NCI-H2171 treated with DMSO at 0.1 percent for 48 hours (cell line): Measurements from ENCODE around the gene SPDYE16.
"Not testable (repeated sequence)": the region's sequence is repeated elsewhere in the genome, so short reads cannot be mapped to it uniquely, and the experiment has no call there.

ENCODE experiments used
- DNase-seq: peaks from one replicate; lab custom pipeline; 2025; lab: John Stamatoyannopoulos, UW

The SPDYE16 gene

GRCh38 chr7:76549855-76550248 lies 6.8 kb upstream of the SPDYE16 start:
- not testable (repeated sequence) for DNase-seq

GRCh38 chr7:76549025-76549854 lies 6.1 kb upstream of the SPDYE16 start:
- DNase-seq: peak; percentile 90

DNA sequence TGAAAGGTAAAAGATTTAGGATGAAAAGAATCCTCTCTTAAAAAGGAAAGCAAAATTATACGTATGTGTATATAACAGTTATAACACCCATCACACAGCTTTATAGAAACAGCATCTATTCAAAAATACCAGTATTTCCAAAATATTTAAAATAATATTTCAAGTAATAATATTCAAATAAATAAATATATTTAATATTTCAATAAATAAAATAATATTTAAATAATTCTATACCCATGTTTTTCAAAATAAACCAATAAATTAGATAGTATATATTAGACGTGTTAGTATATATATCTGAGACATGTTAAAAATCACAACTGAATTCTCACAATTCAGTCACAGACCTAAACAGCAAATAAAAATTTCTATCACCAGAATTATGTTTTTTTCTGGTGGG lies 11.5 kb downstream of the SPDYE16 start:
- DNase-seq: not testable (repeated sequence)

- not testable (repeated sequence) for DNase-seq
Observed at GRCh38 chr7:76526183-76526582, 16.9 kb downstream of the SPDYE16 start.

- not testable (repeated sequence) for DNase-seq
Observed at GRCh38 chr7:76516932-76517331, 26.2 kb downstream of the SPDYE16 start.

DNA sequence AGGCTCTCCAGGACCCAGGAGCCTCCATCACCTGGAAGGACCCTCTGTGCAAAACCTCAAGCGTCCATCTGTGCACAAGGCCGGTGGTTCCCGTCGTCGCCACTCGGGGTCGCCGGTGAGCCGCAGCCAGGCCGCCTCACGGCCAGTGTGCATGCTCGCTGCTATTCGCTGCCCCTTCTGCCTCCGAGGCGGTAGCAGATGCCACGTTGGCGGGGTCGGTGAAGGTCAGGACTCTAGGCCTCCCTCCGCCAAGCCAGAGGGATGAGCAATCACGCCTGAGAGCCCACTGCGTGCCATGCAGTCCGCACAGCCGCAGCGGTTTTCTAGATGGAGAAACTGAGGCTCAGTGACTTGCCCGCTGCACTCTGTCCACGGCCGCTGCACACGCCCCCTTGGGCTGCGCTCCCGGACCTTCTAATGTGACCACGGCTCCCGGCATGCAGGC lies 27.1 kb downstream of the SPDYE16 start:
- no peak for DNase-seq

DNA sequence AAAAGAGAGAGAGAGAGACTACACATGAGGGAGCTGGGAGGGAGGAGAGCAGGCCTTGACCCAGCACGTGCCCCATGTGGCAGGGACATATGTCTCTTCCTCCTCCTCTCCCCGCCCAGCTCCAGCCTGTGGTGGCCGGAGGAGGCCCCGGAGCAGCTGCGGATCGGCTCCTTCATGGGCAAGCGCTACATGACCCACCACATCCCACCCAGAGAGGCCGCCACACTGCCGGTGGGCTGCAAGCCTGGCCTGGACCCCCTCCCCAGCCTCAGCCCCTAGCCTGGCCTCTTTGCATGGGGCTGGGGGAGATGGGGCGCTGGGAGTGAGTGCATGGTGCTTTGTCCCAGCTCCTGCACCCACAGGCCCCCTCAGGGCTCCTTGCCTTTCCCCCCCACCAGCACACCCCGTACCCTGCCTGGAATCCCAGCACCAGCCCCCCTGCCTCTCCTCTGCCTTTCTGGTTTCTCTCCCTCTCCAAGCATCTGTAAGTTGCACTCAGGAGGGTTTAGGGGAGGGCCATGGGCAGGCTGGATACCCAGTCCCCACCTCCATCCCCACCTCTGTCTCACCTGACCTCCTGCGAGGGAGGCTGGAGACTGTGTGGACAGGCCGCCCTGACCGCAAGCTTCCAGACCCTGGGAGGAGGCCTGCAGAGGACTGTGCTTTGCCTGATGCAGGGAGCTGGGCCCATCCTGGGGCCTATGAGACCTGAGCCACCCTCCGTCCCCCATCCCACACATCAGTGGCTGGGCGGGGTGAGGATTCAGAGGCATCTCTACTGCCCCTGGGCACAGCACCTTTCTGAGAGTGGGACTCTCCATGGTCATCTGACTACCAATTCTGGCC lies 27.9 kb downstream of the SPDYE16 start:
- no peak for DNase-seq

DNA sequence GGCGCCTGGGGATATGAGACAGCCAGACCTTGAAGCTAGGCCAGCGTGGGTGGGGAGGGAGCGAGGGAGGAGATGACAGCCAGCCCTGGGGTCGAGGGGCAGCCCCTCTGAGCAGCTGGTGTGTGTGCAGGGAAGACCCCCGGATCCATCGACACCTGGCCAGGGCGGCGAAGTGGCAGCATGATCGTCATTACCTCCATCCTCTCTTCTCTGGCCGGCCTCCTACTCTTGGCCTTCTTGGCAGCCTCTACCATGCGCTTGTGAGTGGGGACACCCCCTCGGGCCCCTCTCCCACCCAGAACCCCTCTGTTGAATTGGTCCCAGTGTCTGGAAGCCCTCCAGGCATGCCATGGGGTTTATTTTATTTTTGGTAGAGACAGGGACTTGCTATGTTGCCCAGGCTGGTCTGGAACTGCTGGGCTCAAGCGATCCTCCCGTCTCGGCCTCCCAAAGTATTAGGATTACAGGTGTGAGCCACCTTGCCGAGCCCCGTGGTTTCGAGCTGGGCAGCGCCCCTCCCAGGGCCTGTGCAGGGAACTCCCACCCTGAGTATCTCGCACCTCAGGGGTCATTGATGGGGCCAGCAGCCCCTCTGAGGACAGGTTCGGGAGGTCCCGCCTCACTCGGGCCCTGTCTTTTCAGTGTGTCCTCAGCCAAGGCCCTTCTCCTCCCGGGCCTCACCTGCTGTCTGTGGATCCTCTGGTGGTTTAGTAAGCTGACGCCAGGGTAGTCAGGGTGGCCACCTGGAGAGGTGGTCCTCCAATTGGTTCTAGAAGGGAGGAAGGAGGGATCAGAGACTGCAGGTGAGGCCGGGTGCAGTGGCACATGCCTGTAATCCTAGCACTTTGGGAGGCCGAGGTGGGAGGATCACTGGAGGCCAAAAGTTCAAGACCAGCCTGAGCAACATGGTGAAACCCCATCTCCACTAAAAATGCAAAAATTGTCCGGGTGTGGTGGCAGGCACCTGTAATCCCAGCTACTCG lies 29.0 kb downstream of the SPDYE16 start:
- DNase-seq: no peak

DNA sequence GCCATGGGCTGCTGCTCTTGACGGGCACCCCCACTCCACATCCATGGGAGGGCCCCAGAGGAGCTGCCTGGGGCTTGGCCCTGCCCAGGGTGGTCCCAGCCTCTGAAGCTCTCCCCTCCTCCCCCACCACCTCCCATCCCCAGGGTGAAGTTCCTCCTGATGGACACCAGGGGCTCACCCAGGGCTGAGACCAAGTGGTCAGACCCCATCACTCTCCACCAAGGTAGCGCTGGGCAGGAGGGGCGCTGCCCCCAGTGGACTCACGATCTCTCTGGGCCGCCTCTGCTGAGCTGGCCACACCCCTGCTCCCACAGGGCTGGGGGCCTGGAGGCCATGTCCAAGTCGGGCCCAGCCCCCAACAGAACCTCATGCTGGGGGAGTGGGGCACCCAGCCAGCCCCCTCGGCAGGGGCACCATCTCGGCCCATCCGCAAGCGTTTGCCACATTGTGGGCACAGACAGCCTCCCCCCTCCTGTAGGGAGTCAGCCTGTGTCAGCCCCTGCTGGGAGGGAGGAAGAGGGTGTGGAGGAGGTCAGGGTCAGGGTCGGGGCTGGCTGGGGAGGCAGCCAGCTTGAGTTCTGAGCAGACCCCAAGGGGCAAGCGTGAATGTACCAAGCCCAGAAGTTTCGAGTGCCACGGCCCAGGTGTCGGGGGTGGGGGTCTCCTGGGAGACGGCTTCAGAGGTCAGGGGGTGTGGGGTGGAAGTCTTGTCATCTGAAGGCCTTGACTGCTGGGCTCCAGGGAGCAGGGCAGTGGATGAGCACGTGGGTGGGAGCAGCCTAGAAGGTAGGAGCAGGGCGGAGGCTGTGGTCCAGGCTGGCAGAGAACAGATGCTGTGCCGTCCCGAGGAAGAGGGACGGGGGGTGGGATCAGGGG lies 29.9 kb downstream of the SPDYE16 start:
- no peak for DNase-seq

GRCh38 chr7:76511911-76512885 lies 30.9 kb downstream of the SPDYE16 start:
- DNase-seq: not testable (repeated sequence)

DNA sequence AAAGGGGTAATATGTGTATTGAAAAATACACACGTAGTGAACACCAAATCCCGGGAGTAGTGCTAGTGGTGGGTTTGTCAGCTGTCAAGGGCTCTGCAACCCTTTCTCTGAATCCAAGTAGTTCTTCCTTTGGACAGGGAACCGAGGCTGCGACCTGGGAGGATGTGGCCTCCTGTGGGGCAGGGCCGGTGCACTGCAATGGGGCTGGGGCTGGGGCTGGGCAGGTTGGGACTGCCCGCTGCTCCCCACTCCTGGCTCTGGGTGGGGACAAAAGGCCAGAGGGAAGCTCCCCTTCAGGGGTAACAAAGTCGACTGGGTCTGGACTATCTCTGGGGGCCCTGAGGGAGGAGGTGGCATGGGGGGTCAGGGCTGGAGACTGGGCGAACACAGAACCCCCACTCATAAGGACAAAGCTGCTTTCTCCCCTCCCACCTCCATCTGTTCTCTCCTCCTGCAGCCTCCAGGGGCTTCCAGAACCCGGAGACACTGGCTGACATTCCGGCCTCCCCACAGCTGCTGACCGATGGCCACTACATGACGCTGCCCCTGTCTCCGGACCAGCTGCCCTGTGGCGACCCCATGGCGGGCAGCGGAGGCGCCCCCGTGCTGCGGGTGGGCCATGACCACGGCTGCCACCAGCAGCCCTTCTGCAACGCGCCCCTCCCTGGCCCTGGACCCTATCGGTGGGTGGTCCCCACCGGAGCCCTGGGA lies 31.7 kb downstream of the SPDYE16 start:
- not testable (repeated sequence) for DNase-seq

- peak; percentile 27 for DNase-seq
Observed at GRCh38 chr7:76509931-76510877, 32.9 kb downstream of the SPDYE16 start, which contains the start of gene UPK3B. Gene UPK3B, plus strand, starts transcription at chr7:76510552. Its CDS starts 101 bp downstream, at chr7:76510653.

- DNase-seq: no peak
Observed at GRCh38 chr7:76507723-76508406, 35.2 kb downstream of the SPDYE16 start.

- not testable (repeated sequence) for DNase-seq
Observed at GRCh38 chr7:76506643-76507042, 36.5 kb downstream of the SPDYE16 start.

- peak; percentile 55 for DNase-seq
Observed at GRCh38 chr7:76506081-76506440, 37.0 kb downstream of the SPDYE16 start.

GRCh38 chr7:76505168-76506080 lies 37.7 kb downstream of the SPDYE16 start:
- no peak for DNase-seq
